HuH-7 (cell line): Measurements from ENCODE around the gene ASH1L.
A peak's percentile ranks its signal among the peaks of the same experiment; 100 is the strongest.
"Not testable (repeated sequence)": the region's sequence is repeated elsewhere in the genome, so short reads cannot be mapped to it uniquely, and the experiment has no call there.

Experiments used
- DNase-seq: peaks from one replicate; pipeline ENCODE4 v3.0.0; 2011; ENCODE audit warnings: low spot score

ASH1L gene

DNA sequence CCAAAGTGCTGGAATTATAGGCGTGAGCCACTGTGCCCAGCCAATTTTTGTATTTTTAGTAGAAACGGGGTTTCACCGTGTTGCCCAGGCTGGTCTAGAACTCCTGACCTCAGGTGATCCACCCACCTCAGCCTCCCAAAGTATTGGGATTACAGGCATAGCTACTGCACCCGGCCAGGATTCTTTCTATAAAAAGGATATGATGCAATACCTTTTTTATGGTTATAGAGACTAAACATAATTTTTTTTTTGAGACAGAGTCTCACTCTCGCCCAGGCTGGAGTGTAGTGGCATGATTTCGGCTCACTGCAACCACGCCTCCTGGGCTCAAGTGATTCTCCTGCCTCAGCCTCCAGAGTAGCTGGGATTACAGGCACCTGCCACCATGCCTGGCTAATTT lies 233.7 kb downstream of the ASH1L start:
- not testable (repeated sequence) for DNase-seq

DNA sequence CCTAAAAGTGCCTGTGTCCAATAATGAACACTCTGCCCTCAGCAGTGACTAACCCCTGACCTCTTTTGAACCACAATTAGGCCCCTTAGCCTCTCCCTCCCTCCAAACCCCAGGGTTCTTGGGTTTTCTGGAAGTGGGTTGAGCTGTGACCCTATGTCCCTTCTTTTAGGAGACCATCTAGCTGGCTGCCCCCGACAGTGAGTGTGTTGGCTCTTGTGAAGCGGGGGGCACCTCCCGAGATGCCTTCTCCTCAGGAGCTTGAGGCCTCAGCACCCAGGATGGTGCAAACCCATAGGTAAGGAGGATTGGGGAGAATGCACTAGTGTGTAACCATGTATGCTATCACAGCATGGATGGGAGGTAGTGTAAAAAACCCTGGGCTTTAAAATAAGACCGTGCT lies 234.6 kb downstream of the ASH1L start:
- no peak for DNase-seq

DNA sequence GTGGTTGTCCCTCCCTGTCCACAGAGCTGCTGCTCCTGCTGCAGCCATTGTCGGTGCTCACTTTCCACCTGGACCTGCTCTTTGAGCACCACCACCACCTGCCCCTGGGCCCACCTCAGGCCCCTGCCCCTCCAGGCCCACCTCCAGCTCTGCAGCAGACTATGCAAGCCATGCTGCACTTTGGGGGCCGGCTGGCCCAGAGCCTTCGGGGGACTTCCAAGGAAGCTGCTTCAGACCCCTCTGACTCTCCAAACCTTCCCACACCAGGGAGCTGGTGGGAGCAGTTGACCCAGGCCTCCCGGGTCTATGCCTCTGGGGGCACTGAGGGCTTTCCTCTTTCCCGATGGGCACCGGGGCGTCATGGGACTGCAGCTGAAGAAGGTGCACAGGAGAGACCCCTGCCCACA lies 236.0 kb downstream of the ASH1L start:
- DNase-seq, result no peak

DNA sequence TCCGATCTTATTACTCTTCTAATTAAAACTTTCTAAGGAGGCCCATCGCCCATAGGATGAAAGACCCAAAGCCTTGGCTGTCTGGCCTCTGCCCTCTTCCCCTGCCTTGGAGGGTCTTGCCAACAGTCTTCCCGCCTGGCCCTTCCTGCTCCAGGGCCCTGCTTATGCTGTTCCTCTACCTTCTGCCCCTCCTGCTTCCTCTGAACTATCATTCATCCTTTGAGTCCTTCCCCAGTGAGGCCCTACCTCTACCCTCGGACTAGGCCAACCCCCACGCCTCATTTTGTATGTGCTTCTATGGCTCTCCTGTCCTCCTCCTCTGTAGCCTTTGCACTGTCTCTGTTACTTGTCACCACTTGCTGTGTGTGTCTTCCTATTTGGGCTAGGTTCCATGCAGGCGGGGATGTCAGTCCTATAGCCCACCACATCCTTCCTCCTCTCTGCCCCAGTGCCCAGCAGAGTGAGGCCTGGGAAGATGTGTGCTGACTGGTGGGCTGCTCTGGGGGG lies 236.5 kb downstream of the ASH1L start:
- DNase-seq, result no peak

DNA sequence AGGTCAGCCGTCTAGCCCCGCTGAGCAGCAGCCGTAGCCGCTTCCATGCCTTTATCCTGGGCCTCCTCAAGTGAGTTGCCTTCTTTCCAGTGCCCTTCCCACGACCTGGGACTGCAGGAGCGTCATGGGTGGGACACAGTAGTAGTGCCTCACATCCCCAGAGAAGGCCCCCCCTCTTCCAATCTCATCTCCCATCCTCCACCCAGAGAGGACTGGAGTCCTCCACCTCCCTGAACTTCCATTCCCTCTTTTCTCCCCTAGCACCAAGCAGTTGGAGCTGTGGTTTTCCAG lies 237.1 kb downstream of the ASH1L start:
- DNase-seq, result no peak

DNA sequence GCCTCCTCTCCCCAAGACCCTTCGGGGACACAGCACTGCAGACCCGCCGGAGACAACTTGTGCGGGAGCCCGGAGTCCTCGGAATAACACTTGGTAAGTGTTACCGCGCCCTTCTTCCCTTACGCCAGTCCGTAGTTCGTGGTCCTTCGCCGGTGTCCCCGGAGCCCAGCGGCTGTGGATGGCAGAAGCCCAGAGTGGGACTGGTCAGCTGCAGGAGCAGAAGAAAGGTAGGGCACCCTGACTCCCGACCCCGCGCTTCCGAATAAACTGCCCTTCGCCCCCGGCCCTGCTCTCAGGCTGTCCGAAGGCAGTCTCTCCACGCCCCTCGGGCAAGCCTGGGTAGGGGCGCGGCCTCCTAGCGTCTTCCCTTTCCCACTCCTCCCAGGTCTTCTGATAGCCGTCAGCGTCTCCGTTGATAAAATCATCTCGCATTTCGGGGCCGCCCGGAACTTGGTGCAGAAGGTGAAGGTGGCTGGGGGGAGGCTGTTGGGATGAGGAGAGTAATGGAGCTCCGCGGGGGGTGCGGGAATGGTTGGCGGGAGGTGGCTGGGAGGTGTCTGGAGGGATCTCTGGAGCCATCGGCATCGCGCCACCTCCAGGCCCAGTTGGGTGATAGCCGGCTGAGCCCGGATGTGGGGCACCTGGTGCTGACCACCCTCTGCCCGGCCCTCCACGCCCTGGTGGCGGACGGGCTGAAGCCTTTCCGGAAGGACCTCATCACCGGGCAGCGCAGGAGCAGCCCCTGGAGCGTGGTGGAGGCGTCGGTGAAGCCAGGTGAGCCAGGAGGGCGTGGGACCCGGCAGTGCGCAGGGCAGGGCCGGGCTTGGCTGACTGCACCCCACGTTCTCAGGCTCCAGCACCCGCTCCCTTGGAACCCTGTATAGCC lies 237.6 kb downstream of the ASH1L start:
- peak; percentile 84 for DNase-seq

DNA sequence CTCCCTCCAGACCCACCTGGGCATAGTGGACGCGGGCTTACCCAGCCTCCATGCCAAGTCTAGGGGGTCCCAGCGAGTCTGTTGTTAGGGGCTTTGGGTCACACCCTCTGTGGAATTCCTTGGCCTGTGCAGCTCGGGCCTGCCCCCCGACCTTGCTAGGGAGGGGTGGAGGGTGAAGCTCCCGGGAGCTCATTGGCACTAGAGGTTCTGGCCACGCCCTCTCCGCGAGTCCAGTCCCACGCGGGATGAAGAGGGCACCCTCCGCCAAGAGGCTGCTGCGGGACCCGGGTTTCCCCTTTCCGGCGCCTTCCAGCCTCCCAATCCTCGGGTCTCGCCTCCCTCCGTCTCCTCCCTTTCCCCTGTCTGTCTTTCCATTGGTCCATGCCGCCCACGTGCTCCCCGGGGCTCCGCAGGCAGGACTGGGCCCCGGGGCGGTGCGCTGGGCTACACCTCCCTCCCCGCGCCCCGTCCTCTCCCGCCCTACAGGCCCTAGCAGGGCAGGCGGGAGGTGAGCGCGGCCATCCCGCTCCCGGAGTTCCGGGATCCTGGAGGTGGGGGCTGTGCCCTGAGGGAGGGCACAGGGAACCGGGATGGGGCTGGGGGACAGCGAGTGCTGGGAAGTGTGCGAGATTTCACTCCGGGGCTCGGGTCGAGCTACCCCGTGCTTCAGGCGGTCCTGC lies 238.4 kb downstream of the ASH1L start:
- DNase-seq, result peak; percentile 99

DNA sequence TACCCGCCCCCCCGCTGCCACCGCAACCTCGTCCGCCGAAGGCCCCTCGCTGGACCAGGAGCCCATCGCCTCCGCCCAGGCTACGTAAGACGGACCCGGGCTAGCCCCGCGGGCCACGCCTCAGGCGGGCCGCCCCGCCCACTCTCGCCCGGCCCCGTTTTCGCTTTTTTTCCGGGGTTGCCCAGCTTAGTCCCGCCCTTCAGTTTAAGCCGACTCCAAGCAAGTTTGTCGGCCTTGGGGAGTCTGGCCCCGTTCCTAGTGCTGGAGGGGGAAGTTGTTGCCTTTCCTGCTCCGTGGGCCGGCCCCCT lies 238.9 kb downstream of the ASH1L start:
- DNase-seq, result peak; percentile 91

DNA sequence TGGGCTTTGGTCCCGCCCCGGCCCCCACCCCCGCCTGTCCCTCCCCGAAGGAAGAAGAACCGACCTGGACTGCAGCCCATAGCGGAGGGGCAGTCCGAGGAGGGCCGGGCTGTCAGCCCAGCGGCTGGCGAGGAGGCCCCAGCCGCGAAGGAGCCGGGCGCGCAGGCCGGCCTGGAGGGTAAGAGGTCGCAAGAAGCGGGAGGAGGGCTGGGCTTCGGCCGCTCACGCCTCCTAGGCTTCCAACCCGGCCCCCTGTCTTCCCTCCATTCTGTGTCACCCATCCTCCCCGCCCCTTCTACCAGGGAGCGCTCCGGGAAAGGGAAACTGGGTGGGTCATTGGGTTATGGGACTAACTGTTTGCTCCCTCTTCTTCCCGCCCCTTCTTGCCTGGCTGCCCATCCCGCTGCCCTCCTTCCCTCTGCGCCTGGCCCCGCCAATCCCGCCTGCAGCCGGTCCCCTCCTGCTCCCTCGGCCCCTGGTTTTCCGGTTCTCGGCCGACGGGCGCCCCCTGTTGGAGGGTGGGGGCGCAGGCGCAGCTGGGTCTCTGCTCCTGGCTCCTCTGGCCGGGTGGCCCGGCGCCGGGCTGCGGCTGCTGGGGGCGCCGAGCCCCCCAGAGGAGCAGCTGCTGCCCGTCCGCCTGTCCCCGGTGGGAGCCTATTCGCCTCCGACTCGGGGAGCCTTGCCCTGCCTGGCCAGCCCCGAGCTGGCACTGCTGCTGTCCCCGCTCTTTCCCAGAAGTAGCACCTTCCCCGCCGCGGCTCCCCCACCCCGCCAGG lies 239.5 kb downstream of the ASH1L start:
- DNase-seq, result peak; percentile 98

DNA sequence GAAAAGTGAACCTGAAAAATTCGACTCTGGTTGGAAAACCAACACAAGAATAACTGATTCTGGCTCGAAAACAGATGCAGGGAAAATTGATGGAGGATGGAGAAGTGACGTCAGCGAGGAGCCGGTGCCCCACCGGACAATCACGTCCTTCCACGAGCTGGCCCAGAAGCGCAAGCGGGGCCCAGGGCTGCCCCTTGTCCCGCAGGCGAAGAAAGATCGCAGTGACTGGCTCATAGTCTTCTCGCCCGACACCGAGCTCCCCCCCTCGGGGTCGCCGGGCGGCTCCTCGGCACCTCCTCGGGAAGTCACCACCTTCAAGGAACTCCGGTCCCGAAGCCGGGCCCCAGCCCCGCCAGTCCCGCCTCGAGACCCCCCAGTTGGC lies 240.0 kb downstream of the ASH1L start:
- no peak for DNase-seq

DNA sequence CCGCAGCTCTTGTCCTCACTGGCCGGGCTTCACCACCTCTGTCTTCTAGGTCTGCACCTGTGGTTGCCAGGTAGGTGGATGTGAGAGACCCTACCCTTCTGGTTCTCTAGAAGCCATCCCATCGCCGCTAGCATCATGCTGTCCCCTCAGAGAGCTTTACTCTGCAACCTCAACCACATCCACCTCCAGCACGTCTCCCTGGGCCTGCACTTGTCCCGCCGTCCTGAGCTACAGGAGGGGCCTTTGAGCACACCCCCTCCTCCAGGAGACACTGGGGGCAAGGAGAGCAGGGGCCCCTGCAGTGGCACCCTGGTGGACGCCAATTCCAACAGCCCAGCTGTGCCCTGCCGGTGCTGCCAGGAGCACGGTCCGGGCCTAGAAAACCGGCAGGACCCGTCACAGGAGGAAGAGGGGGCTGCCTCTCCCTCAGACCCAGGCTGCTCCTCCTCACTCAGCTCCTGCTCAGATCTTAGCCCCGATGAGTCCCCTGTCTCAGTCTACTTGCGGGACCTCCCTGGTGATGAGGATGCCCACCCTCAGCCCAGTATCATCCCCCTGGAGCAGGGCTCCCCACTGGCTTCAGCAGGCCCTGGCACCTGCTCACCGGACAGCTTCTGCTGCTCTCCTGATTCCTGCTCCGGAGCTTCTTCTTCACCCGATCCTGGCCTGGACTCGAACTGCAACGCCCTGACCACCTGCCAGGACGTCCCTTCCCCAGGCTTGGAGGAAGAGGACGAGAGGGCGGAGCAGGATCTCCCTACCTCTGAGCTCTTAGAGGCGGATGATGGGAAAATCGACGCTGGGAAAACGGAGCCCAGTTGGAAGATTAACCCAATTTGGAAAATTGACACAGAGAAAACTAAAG lies 240.7 kb downstream of the ASH1L start:
- no peak for DNase-seq

DNA sequence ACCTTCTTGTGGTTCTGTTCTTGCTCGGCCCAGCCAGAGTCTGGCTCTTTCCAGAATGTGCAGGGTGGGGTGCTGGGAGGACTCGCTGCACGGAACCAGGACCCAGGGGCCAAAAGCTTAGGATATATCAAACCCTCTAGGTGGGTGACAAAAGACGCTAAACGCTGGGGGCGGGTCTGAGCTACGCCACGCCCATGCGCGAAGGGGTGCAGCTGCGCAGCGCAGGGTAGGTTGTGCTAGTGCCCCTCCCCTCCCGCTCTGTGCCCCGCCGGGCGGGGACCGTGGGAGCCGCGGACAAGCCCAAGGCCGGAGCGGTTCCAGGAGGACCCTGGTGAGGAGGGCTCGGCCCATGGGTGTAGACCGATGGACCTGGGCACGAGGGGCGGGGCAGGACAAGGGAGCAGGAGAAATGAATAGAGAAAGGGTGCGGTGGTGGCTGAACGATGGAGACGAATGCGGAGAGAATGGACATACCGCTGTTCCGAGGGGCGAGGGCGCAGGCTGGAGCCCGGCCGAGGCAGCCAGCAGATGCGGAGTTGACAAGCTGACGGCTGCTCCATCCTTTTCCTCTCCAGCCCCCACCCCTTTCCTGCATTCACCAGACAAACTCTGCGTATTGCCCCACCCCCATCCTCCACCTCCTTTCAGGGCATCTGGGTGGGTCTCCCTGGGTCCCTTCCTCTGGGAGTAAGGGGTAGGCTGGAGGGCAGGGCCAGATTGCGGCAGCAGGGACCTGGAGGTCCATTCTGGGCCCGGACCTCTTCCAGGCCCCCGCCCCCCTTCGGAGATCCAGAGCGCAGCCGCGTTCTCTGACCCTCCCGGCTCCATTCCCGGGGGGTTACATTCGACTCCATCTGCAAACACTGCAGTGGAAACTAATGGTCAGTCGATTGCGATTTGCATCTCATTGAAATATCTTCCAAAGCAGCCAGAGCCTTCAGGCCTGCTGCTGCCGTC lies 241.7 kb downstream of the ASH1L start, which contains the start of gene RUSC1:
Gene RUSC1, plus strand, starts transcription at position 234 of the 957 bp plus-strand sequence. CDS start 880 bp downstream, outside the sequence.
- no peak for DNase-seq

DNA sequence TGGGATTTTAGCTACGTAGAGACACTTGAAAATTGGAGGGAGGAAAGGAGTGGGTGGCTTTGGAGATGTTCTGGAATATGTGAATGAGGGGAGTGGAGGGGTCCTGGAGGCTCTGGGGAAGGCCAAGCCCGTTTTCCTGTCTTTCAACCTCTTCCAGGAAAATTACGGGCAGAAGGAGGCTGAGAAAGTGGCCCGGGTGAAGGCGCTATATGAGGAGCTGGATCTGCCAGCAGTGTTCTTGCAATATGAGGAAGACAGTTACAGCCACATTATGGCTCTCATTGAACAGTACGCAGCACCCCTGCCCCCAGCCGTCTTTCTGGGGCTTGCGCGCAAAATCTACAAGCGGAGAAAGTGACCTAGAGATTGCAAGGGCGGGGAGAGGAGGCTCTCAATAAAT lies 242.4 kb downstream of the ASH1L start:
- no peak for DNase-seq

DNA sequence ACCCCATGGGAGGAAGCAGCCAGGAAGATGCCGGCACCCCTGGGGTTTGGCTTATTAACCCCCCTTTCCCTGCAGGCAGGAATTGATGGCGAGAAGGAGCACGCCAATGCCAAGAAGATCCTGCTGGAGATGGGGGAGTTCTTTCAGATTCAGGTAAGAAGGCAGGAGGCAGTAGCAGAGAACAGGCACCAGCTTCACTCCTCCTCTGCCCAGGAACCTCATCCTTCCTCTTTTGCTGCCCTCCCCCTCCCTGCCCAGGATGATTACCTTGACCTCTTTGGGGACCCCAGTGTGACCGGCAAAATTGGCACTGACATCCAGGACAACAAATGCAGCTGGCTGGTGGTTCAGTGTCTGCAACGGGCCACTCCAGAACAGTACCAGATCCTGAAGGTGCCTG lies 243.1 kb downstream of the ASH1L start:
- no peak for DNase-seq

DNA sequence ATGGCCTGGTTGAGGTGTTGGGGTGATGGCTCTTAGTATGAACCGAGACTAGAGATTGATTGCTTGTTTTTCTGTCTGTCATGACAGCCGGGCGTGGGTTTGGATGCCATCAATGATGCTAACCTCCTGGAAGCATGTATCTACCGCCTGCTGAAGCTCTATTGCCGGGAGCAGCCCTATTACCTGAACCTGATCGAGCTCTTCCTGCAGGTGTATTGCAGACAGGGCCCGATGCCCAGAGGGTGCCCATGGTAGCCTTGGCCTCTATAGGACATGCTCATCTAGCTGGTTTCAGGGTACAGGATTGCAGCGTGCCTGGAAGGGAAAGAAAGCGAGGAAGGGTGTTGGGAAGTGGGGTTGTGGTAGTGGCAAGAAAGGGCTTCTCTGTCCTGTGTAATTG lies 244.5 kb downstream of the ASH1L start:
- no peak for DNase-seq

DNA sequence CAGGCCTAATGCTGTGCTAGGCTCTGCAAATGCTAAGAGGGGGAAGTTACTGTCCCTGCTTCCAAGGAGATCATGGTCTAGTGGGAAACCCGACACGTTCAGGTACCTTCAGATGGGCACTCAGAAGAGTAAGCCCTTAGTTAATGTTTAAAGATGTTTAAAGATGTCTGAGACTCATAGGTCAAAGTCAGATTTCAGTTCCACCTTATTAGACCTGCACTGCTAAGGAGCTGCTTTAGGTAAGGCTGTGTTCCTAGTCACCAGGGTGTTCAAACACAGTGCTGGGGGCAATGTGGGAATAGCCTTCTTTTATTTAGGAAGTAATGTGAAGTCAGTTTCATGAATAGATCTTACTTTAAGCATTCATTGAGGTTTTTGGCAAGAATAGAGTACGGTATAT lies 245.7 kb downstream of the ASH1L start:
- no peak for DNase-seq

DNA sequence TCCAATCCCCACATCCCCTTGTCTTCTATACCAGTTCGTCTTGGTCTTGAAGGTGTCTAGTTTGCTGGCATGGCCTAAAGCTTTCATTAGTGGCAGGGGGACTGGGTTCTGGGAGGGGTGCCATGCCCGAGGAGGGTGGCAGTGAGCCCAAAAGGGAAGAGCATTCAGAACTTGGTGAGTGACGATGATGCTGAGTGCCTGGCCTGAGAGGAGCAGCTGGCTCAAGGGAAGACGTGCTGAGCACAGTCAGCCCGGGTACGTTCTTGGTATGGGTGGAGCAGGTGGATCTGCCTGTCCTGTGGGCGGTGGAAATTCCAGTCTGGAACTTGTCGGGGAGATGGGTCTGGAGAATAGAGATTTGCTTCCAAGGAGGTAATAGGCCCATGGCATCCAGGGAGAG lies 249.3 kb downstream of the ASH1L start:
- no peak for DNase-seq

DNA sequence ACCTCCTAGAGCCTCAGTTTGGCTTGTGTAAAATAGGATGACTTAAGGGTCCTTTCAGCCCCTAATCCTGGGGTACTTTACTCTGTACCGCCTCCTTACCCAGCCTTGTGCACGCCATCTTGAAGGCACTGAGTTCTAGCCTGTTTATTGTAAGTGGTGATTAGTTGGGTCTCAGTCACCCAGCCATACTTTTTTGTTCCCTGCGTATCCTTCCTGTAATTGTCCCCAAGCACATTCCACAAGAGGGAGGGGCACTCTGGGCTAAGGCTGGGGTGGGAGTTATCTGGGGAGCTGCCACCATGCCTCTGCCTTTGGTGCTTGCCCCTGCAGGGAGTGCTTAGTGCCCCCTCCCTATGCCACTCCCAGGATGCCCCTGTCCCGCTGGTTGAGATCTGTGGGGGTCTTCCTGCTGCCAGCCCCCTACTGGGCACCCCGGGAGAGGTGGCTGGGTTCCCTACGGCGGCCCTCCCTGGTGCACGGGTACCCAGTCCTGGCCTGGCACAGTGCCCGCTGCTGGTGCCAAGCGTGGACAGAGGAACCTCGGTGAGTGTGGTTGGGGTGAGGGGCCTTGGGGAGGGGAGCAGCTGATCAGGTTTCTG lies 253.1 kb downstream of the ASH1L start:
- no peak for DNase-seq

DNA sequence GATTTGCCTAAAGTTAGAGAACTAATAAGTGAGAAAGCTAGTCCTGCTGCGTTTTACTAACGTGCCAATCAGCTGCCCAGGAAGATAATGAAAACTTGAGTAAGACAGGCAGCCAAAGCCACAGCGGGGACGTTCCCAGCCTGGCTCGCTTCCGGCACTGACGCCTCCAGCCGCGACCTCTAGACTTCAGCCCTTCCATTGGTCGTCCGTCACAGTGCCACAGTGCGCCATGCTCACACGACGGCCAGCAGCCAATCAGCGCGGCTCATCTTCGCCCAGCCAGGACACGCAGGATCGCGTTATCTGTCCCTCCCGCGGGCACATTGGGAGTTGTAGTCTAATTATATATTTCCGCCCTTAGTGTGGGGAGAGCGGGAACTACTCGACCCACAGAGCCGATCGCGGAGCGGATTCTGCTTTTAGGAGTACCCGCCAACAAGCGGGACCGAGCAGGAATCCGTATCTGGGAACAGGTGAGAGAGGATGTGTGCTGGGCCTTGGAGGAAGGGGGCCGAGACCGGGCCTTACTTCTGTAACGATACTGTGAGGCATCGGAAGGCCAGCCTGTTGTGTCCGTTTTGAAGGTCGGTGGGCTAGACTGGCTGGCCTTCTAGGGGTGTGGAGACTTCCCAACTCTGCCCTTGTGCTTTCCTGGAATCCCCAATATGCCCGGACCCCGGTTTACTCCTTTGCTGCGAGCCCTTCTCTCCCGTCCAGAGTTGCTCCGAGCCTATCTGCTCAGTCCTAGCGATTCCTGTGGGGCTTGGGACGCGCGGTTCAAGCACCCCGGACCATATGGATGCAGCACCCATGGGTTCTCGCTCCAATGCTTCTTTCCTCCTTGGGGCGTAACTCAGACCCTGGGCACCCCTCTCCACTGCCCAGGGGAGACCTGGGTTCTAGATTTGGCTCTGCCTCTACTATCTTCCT lies 253.8 kb downstream of the ASH1L start, which contains the start of gene FDPS:
Gene FDPS, plus strand, starts transcription at position 374 of the 930 bp plus-strand sequence. CDS start 924 bp downstream, outside the sequence.
- DNase-seq, result peak; percentile 98
